Measurements from ENCODE around the gene KCNJ6.
"Not testable (repeated sequence)": the region's sequence is repeated elsewhere in the genome, so short reads cannot be mapped to it uniquely, and the experiment has no call there.

The KCNJ6 gene

GRCh38 chr21:37595944-37596343 lies 320.3 kb downstream of the KCNJ6 start:
- no peak for DNase-seq (ENCODE audit: low read depth)

DNA sequence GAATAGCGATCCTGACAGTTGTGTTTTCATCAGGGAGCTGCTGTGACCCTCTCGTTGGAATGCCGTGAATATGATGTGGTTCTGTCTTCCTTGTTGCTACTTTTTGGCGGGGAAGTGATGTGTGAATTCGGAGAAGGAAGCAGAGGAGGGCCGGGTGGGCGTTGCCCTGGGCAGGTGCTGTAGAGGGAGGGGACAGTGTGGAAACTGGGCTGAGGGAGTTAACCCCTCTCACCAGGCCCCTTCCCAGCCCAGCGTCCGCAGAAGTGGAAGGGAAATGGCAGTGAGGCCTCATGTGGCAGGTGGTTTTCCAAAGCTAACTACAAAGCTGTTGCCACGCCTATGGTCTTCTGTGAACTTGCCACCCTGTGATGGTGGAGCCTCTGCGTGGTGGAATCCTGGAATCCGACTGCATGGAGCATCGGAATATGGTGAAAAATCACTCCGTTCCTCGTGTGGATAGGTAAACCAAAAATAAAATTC lies 321.7 kb downstream of the KCNJ6 start:
- no peak for DNase-seq (ENCODE audit: low read depth)

GRCh38 chr21:37593740-37594471 lies 322.4 kb downstream of the KCNJ6 start:
- DNase-seq (ENCODE audit: low read depth): no peak

DNA sequence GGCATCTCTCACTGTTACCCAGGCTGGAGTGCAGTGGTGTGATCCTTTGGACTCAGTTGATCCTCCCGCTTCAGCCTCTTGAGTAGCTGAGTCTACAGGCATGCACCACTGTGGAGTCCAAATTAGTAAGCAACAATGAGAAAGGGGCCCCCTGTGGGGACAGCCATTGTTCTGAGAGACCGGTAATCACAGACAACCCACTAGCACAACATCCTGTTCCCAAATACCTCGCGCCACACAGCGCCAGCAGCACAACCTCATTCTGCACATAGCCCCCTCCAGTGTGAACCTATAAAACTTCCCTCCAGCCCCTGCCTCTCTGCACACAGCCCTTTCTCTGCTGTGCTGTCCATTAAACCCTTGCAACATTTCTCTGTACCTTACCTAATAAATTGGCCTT lies 323.2 kb downstream of the KCNJ6 start:
- DNase-seq (ENCODE audit: low read depth): no peak

DNA sequence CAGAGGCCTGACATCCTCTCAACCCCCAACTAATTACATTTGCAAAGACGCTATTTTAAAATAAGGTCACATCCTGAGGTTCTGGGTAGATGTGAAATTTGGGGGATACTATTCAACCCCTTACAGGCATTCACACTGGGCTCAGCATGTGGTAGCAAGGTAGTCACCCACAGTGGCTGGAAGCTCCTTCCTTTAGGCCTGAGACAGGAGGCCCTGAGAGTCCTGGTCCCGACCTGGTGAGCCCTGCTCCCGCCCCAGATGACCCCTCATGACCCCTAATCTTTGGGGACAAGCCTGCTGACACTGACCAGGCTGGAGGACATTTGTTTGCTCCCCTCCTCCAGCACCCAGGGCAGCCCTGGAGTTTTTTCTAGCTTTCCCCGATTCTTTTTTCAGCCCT lies 323.8 kb downstream of the KCNJ6 start:
- DNase-seq (ENCODE audit: low read depth): no peak

GRCh38 chr21:37591994-37592393 lies 324.3 kb downstream of the KCNJ6 start:
- not testable (repeated sequence) for DNase-seq (ENCODE audit: low read depth)

DNA sequence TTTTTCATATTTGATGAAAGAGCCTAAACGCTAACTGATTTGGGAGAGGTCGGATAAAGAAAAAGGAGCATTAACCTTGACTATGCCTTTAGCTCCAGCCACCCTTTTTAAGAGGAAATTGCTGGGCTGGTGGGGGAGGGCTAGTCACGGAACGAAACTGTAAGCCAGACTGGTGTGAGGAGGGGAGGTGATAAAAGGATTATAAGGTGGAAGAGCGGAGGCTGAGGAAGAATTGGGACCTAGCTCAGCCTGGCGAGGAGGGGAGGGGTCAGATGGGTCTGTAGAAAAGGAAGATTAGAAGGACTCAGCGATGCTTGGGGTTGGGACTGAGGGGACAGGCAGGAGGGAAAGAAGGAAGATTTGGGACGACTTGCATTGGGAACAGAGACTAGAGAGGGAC lies 325.4 kb downstream of the KCNJ6 start:
- not testable (repeated sequence) for DNase-seq (ENCODE audit: low read depth)

DNA sequence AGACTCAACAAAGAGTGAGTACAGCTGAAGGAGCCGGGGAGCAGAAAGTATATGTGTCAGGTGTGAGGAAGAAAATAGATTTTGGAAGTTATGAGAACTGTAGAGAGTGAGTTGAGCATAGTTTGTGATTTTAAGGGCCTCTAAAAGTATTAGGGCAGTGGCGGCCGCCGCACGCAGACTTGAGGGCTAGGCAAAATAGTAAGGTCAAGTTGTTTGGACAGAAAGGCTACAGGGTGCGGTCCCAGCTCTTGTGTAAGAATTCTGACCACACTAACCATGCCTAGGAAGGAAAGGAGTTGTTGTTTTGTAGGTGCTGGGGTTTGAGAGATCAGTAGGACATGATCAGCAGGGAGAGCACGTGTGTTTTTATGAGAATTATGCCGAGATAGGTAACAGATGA lies 327.6 kb downstream of the KCNJ6 start:
- DNase-seq (ENCODE audit: low read depth): not testable (repeated sequence)

DNA sequence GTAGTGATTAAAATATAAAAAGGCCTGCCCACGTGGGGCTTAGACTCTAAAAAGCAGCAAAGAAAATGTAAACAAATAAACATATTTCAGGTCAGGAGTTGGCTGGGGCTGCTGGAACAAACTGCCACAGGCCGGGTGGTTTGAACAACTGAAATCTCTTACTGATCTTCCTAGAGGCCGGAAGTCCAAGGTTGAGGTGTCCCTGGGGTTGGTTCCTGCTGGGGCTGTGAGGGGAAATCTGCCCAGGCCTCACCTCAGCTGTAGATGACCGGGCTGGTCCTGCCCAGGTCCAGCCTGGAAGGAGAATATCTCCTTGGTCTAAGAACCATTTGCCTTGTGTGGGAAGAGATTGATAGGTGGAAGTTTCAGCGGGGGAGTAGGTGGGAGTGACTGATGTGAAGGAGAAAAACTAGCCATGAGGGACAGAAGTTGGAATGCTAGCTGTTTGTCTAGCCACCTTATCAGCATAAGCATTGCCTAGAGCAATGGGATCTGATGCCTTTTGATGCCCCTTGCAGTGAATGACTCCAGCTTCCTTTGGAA lies 328.6 kb downstream of the KCNJ6 start:
- no peak for DNase-seq (ENCODE audit: low read depth)

DNA sequence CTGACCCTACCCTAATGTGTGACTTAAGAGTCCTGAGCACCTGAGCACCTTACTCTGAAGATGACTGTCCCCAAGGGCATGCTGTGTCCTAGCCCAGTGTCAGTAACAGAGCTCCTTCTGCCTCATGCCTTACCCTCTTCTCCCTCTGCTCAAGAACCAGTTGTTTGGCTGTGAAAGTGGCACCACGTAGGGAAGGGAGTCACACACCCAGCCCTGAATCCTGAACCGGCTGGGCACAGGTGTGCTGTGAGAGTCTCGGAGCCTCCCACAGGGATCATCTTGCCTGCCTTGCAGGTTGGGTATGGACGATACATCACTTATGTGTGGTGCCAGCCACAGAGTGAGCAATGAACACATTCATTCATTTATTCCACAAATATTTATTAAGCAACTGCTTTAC lies 329.1 kb downstream of the KCNJ6 start:
- no peak for DNase-seq (ENCODE audit: low read depth)

- no peak for DNase-seq (ENCODE audit: low read depth)
Measured at GRCh38 chr21:37582590-37582989, 333.7 kb downstream of the KCNJ6 start.

GRCh38 chr21:37580666-37581065 lies 335.6 kb downstream of the KCNJ6 start:
- no peak for DNase-seq (ENCODE audit: low read depth)

DNA sequence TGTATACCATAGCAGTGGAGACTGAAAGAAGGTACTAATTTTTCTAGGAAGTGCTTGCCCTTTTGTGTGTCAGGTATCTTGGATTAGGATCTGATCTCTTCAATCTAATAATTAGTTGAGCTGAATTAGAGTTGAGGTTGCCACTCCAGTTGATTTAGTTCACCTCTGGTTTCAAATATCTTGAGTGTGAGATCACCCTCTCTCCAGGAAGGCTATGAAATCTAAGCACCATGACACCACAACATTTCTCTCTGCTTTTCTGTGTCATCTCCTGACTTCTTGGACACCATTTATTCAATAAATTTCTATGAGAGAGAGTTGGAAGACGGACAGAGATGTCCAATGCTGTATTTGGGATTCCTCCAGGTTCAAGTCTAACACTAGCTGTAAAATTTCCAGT lies 336.9 kb downstream of the KCNJ6 start:
- no peak for DNase-seq (ENCODE audit: low read depth)

DNA sequence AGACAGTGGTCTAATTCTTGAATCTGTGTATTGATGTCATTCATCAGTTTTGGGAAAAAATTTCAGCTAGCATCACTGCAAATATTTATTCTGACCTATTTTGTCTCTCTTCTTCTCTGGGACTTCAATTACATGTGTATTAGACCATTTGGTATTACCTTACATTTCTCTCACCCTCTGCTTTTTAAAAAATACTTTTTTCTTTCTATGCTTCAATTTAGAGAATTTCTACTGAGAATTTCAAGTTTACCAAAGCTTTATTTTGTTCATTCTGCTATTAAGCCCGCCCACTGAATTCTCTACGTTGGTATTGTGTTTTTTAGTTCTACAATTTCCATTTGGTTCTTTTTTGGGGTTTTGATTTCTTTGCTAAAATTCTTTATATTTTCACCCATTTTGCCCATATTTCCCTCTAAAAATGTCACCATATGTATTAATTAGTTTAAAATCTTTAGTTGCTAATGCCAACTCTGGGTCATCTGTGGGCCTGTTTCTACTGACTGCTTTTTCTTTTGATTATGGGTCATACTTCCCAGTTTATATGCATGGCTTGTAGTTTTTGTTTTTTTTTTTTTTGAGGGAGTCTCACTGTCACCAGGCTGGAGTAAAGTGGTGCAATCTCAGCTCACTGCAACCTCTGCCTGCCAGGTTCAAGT lies 337.7 kb downstream of the KCNJ6 start:
- no peak for DNase-seq (ENCODE audit: low read depth)

DNA sequence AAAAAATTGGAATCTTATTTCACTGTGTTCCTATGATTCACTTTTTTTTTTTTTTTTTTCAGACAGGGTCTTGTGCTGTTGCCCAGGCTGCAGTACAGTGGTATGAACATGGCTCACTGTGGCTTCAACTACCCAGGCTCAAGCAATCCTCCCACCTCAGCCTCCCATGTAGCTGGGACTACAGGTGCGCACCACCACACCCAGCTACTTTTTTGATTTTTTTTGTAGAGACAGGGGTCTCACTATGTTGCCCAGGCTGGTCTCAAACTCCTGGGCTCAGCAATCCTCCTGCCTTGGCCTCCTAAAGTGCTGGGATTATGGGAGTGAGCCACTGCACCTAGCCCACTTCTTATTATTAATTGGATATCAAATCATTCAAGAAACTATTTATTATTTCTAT lies 339.3 kb downstream of the KCNJ6 start:
- DNase-seq (ENCODE audit: low read depth): not testable (repeated sequence)

DNA sequence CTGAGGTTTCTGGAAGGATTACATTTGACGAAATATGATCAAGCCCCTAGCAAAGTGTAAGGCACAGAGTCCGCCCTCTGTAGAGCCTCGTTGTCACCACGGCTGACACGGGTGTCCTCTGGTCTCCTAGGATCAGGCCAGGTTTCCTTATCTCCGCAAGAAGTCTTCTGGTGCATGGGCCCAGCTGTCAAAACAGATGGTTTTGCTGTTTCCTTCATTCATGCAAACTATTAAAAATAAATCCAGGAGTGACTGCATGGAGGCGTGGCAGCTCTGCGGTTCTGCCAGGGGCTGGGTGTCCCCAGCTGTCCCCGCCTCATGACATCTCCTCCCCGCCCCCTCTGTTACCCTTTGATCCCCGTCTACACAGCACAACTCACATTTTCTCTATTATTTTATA lies 340.7 kb downstream of the KCNJ6 start:
- no peak for DNase-seq (ENCODE audit: low read depth)

GRCh38 chr21:37574751-37575150 lies 341.5 kb downstream of the KCNJ6 start:
- DNase-seq (ENCODE audit: low read depth): no peak

DNA sequence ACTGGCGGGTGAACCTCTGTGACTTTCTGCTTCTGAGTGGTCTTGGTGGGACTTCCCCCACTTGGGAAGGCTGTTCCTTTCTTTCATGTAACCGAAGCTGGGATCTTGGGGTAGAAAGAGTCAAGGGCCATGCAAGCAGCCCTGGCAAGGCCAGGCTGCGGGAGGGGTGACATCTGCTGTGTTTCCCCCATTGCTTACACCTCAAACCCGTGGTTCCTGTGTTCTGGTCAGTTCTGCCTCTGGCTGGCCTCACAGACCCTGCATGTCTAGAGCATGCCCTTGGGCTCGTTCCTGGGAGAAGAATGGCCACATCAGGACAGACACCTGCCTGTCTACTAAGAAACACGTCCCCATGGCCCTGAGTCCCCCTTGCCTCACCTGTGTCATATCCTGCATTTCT lies 341.9 kb downstream of the KCNJ6 start:
- no peak for DNase-seq (ENCODE audit: low read depth)

GRCh38 chr21:37571442-37571841 lies 344.8 kb downstream of the KCNJ6 start:
- DNase-seq (ENCODE audit: low read depth): no peak

DNA sequence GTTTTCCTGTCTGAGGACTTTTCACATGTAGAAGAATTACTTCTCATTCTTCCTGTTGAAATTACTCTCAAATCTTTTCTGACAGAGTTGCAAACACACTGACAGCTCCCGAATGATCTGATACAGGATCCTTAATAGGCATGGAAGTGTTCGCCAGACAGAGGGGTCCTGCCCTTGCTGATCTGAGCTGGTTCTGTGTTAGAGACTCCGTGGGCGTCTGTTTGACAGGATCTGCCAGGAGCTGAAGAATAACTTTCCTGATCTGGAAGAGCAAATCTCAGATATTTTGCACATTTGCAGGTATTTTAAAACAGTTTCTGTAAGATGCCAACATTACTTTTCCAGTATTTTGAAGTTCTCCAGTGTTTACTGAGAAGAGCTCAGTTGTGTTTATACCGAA lies 347.3 kb downstream of the KCNJ6 start:
- no peak for DNase-seq (ENCODE audit: low read depth)

DNA sequence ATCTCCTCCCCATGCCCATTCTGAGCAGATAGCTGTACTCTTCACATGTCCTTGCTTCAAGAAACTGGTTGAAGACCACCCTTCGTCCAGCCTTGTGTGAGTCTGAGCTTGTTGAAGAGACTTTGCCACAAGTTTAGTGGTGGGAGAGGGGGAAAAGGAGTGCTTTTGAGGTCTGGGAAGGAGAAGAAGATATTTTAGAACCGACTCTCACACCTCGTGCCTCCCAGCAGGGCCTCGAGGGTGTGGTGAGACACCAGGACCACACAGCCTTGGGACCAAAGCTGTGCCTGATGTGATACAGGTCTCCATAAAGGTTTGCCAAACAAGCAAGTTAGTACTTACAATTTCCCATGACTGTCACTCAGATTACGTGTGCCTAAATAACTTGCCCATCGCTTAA lies 347.8 kb downstream of the KCNJ6 start:
- no peak for DNase-seq (ENCODE audit: low read depth)

GRCh38 chr21:37566790-37567615 lies 349.3 kb downstream of the KCNJ6 start:
- DNase-seq (ENCODE audit: low read depth): no peak

Measured in stimulated activated CD8-positive, alpha-beta memory T cell treated with anti-CD3 and anti-CD28 coated beads, Interleukin-4, amount 100 ng/mL, for 24 hours (primary cell).